SH-SY5Y (cell line): ENCODE results near the gene LAMTOR5.

Experiments used
- GATA2 ChIP-seq: IDR thresholded peaks from 2 replicates; pipeline ENCODE4 v1.6.1; 2011; ENCODE audit warnings: mild to moderate bottlenecking, low read depth, low read length
- GATA3 ChIP-seq: IDR thresholded peaks from 2 replicates; pipeline ENCODE4 v1.6.1; 2011; ENCODE audit warnings: low read depth, mild to moderate bottlenecking, low read length, moderate library complexity

DNA sequence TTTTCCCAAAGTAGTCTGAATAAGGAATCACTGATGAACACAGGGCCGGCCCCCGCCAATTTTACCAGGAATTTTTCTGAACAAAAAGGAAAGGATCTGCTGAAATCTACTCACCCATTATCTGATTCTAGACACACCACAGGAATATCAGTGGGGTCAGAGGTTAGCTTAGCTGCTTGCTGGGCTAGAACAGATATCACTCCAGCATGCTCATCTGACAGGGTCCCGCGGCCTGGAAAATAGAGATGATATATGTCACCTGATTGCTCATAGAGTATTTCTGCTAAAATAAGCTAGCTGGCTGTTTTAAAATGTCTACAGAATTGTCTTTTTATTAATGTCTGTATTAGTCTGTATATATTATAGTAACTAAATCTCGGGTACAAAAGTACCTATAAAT, 3.7 kb downstream of the LAMTOR5 start:
- TF ChIP-seq GATA2: no peak
- no peak for TF ChIP-seq GATA3
